Raji (cell line): ENCODE data around the gene CACNA1F.

Experiments
- POLR2A ChIP-seq: IDR thresholded peaks from 2 replicates; pipeline ENCODE4 v1.6.1; 2011; ENCODE audit warnings: low read depth, low read length, control low read depth; ENCODE audit not compliant: insufficient read depth

The CACNA1F gene

DNA sequence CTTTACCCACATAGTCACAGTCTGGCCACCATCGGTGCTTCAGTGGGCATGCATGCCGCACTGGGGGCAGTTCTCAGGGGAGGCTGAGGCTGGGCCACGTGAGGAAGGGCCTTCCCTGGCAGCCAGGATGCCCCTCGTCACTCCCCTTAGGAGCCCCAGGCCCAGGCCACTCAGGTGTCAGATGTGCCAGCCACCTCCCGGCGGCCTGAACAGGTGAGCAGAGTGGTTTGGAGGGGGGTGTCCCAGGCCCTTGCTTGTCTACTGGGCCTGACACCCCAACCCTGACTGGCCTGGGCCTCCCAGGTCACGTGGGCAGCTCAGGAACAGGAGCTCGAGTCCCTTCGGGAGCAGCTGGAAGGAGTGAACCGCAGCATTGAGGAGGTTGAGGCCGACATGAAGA, 14.2 kb upstream of the CACNA1F start:
- no peak for TF ChIP-seq POLR2A

- no peak for TF ChIP-seq POLR2A
Observed at GRCh38 chrX:49246541-49246940, 13.4 kb upstream of the CACNA1F start.

DNA sequence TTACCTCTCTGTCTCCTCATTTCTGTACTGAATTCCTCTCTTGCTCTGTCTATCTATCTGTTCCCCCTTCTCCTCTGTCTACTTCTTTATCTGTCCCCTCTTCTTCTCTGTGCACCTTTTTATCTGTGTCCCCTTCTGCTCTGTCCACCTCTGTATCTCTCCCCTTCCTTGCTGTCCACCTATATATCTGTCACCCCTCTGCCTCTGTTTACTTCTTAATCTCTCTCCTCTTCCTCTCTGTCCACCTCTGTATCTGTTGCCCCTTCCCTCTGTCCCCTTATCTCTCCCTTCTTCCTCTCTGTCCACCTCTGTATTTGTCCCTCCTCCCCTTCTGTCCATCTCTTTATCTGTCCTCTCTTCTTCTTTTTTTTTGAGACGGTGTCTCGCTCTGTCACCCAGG, 11.1 kb upstream of the CACNA1F start:
- TF ChIP-seq POLR2A: no peak

DNA sequence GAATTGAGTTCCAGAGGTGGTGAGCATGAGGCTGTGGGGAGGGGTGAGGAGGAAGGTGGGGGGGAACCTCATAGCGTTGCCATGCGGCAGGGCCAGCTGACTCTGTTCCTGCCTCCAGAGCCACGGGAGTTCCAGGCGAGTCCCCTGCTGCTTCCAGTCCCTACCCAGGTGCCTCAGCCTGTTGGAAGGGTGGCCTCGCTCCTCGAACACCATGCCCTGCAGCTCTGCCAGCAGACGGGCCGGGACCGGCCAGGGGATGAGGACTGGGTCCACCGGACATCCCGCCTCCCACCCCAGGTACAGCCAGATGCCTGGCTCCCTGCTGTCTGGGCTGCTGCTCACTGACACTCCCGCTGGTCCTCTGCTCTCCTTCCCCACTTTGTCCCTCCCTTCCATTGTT, 10.0 kb upstream of the CACNA1F start:
- no peak for TF ChIP-seq POLR2A

DNA sequence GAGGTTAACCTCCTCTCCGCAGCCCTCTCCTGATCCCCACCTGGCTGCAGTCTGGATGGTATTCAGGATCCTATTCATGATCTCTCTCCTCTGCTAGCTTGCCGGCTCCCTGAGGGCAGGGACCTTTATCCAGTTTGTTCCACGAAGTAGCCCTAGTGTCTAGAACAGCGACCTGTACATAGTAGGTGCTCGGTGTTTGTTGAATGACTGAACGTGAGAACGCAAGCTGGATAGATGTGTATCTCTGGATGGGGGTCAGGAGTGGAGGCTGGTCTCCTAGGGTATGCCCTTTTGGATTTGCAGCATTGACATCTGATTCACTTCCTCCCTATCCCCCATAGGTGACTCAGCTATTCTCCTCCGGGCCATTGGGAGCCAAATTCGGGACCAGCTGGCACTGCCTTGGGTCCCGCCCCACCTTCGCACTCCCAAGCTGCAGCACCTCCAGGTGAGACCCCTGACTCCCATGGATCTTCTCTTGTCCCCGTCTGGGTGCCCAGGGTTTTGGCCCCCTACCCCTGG, 9.5 kb upstream of the CACNA1F start:
- no peak for TF ChIP-seq POLR2A

- no peak for TF ChIP-seq POLR2A
Observed at GRCh38 chrX:49238735-49239134, 5.6 kb upstream of the CACNA1F start.

- no peak for TF ChIP-seq POLR2A
Observed at GRCh38 chrX:49237060-49237459, 3.9 kb upstream of the CACNA1F start.

DNA sequence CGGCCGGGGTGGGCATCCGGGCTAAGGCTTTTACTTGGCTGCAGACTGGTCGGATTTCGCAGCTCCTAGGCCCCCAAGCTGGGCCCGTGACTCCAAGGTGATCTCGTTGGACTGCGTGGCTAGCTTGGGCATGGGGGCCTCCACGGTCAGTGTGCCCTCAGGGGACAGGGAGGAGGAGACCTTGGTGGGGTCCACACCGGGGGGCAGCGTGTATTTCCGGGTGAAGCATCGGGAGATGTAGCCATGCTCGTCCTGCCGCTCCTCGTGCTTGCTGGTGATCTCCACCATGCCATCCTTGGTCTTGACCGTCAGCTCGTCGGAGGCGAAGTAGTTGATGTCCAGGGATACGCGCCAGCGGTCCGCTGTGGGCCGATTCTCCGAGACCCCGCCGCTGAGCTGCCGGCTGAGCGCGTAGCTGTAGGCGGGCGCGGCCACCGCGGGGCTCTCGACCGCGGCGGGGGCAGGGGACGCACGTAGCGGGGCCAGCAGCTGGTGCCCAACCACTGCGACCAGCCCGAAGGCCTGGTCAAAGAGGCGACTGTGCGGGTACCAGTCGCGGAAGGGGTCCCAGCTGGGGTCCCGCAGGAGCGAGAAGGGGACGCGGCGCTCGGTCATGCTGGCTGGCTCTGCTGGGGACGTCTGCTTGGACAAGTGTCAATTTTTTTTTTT, 881 bp upstream of the CACNA1F start:
- TF ChIP-seq POLR2A: no peak

- TF ChIP-seq POLR2A: no peak
Observed at GRCh38 chrX:49232525-49232924, 615 bp downstream of the CACNA1F start.

DNA sequence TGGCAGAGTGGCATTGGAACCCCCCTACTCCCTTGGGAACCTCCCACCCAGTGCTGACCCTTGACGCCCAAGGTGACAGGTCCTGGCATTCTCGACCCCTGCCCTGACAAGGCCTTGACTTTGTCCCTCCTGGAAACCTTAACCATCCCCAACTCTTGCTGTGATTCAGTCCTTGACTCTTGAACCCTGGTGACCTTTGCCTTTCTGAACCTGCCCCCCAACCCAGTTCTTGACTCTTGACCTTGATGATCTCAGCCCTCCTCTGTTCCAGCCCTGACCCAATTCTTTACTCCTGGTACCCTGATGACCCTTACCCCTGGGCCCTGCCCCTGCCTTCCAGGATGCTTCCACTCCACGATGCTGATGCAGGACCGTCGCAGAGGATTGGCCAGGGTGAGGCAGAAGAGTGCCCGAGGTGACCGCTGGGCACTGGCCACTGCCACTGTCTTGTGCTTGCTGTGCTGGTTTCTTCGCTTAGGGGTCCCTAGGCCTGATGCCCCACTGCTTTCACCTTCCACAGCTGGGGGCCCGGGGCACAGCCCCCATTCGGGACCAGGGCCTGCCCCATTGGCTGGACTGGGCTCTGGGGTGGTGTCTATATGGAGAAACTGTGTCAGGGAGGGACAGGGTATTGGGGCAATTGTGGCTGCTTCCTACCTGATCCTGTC, 1.7 kb downstream of the CACNA1F start:
- no peak for TF ChIP-seq POLR2A

- TF ChIP-seq POLR2A: no peak
Observed at GRCh38 chrX:49230500-49231232, 2.5 kb downstream of the CACNA1F start.

DNA sequence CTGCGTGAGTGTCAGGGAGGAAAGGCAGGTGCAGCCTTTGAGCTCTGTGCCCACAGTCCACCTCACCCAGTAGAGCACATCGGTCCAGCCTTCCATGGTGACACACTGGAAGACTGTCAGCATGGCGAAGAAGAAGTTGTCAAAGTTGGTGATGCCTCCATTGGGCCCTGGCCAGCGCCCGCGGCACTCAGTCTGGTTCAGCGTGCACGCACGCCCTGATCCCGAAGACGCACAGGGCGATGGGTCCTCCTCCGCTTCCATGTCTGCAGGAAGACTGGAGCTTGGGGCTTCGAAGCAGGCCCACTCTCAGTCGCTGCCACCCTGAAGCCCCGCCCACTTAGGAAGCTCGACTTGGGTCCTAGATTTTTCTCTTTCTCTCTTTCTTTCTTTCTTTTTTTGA, 5.0 kb downstream of the CACNA1F start:
- no peak for TF ChIP-seq POLR2A

DNA sequence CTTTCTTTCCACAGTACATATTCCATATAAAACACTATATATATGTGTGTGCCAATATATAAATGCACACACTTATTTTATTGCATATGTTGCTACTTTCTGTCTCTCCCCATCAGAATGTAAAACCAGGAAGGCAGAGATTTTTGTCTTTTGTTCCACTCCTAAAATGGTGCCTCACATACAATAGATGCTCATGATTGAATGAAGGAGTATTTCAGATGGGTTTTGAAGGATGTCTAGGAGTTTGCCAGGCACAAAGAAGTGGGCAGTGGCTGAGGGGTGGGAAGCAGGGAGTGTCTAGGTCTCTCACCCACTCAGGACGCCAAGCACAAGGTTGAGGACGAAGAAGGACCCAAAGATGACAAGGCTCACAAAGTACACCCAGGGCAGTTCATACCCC, 5.4 kb downstream of the CACNA1F start:
- TF ChIP-seq POLR2A: no peak

GRCh38 chrX:49226946-49227345, 6.2 kb downstream of the CACNA1F start:
- TF ChIP-seq POLR2A: no peak

DNA sequence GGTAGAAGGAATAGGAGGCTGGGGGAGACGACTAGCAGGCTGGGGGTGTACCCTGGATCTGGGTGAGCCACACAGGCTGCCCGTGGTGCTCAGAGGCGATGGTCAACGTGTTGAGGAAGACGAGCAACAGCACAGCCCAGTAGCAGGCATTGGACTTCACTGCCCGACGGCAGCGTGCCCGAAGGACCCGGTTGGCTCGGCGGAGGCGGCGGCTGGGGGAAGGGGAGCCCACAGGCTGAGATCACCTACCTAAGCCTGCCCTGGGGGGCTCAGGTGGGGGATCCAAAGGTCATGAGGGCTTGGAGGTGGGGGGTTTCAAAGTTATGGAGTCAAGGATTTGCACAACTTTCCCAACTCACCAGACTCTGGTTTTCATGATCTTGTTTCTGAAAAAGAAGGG, 7.3 kb downstream of the CACNA1F start:
- TF ChIP-seq POLR2A: no peak

DNA sequence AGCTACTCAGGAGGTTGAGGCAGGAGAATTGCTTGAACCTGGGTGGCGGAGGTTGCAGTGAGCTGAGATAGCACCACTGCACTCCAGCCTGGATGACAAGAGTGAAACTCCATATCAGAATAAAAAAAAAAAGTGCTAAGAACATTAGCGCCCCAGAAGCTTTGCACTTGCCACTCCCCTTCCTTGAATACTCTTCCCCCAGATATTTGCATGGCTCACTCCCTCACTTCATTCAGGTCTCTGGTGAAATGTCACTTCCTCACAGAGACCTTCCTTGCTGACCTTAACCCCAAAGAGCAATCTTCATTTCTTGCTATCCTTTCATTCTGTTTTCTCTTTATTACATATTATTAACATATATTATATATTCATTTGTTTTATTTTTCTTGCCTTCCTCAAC, 11.3 kb downstream of the CACNA1F start:
- no peak for TF ChIP-seq POLR2A
